Astrocyte (in vitro differentiated cells and primary cell): ENCODE data around the gene PTCH1. TPM values are rescaled to one million over a fixed set of nuclear protein-coding genes. Genes with fewer than 3 reads are reported as not detected.

Experiments used
- DNase-seq: peaks from one replicate; pipeline ENCODE4 v3.0.0-alpha.2; 2010; ENCODE audit warnings: low read depth
- FAIRE-seq: peaks from 2 replicates; lab custom pipeline; 2011; peaks lifted over from hg19 to GRCh38; lab: Jason Lieb, UNC
- H2AFZ ChIP-seq: 2 replicates; pipeline ENCODE4 v1.6.0; 2012; ENCODE audit warnings: low read depth, low read length, inconsistent platforms
- H3K27ac ChIP-seq: 2 replicates; pipeline ENCODE4 v1.5.1; 2011; ENCODE audit warnings: low read depth, low read length, inconsistent platforms
- H3K27me3 ChIP-seq: 2 replicates; pipeline ENCODE4 v1.6.0; 2011; ENCODE audit warnings: low read length, inconsistent platforms; ENCODE audit not compliant: insufficient read depth
- H3K36me3 ChIP-seq: 2 replicates; pipeline ENCODE4 v1.5.1; 2011; ENCODE audit warnings: low read length, inconsistent platforms; ENCODE audit not compliant: insufficient read depth
- H3K4me1 ChIP-seq: 2 replicates; pipeline ENCODE4 v1.5.1; 2011; ENCODE audit warnings: low read length, inconsistent platforms; ENCODE audit not compliant: insufficient read depth
- H3K4me2 ChIP-seq: 2 replicates; pipeline ENCODE4 v1.6.0; 2012; ENCODE audit warnings: low read length, inconsistent platforms
- H3K4me3 ChIP-seq: 2 replicates; pipeline ENCODE4 v1.5.1; 2011; ENCODE audit warnings: low read depth, mild to moderate bottlenecking, low read length, inconsistent platforms; ENCODE audit not compliant: insufficient read depth
- H3K79me2 ChIP-seq: 2 replicates; pipeline ENCODE4 v1.6.0; 2012; ENCODE audit warnings: mild to moderate bottlenecking, low read length, inconsistent platforms; ENCODE audit not compliant: insufficient read depth
- H3K9ac ChIP-seq: 2 replicates; pipeline ENCODE4 v1.6.0; 2012; ENCODE audit warnings: mild to moderate bottlenecking, low read length, inconsistent platforms
- H3K9me3 ChIP-seq: 2 replicates; pipeline ENCODE4 v1.5.1; 2012; ENCODE audit warnings: low read depth, mild to moderate bottlenecking, low read length, inconsistent platforms; ENCODE audit not compliant: insufficient read depth
- H4K20me1 ChIP-seq: 2 replicates; pipeline ENCODE4 v1.6.0; 2012; ENCODE audit warnings: low read length, inconsistent platforms; ENCODE audit not compliant: insufficient read depth
- H3K27ac Mint-ChIP-seq: one replicate; pipeline ENCODE4 v1.8.0; 2021; ENCODE audit warnings: mild to moderate bottlenecking, mixed read lengths; ENCODE audit not compliant: unreplicated experiment
- H3K27me3 Mint-ChIP-seq: one replicate; pipeline ENCODE4 v1.8.0; 2021; ENCODE audit warnings: low read depth, mixed read lengths; ENCODE audit not compliant: unreplicated experiment
- H3K36me3 Mint-ChIP-seq: one replicate; pipeline ENCODE4 v1.8.0; 2021; ENCODE audit warnings: low read depth, mixed read lengths; ENCODE audit not compliant: unreplicated experiment
- H3K4me1 Mint-ChIP-seq: one replicate; pipeline ENCODE4 v1.8.0; 2021; ENCODE audit warnings: low read depth, mixed read lengths; ENCODE audit not compliant: unreplicated experiment
- H3K4me3 Mint-ChIP-seq: one replicate; pipeline ENCODE4 v1.8.0; 2021; ENCODE audit warnings: mild to moderate bottlenecking, moderate library complexity, mixed read lengths; ENCODE audit not compliant: unreplicated experiment
- H3K9me3 Mint-ChIP-seq: one replicate; pipeline ENCODE4 v1.8.0; 2021; ENCODE audit warnings: mild to moderate bottlenecking, mixed read lengths; ENCODE audit not compliant: unreplicated experiment
- CTCF ChIP-seq: IDR thresholded peaks from 2 replicates; pipeline ENCODE4 v1.5.1; 2011; ENCODE audit warnings: low read depth, mild to moderate bottlenecking, inconsistent platforms, low read length, moderate library complexity; ENCODE audit not compliant: insufficient read depth
- EZH2 ChIP-seq: IDR thresholded peaks from 2 replicates; pipeline ENCODE4 v1.6.1; 2012; ENCODE audit warnings: mild to moderate bottlenecking, low read length, inconsistent platforms; ENCODE audit not compliant: insufficient read depth
- total RNA-seq: library from RNA; stranded (reverse); gene quantifications from 2 replicates; pipeline ENCODE4 v1.2.1, GENCODE V29; 2021

The PTCH1 gene
- total RNA-seq, 1 donor from 2014 or later = 21.3 TPM

DNA sequence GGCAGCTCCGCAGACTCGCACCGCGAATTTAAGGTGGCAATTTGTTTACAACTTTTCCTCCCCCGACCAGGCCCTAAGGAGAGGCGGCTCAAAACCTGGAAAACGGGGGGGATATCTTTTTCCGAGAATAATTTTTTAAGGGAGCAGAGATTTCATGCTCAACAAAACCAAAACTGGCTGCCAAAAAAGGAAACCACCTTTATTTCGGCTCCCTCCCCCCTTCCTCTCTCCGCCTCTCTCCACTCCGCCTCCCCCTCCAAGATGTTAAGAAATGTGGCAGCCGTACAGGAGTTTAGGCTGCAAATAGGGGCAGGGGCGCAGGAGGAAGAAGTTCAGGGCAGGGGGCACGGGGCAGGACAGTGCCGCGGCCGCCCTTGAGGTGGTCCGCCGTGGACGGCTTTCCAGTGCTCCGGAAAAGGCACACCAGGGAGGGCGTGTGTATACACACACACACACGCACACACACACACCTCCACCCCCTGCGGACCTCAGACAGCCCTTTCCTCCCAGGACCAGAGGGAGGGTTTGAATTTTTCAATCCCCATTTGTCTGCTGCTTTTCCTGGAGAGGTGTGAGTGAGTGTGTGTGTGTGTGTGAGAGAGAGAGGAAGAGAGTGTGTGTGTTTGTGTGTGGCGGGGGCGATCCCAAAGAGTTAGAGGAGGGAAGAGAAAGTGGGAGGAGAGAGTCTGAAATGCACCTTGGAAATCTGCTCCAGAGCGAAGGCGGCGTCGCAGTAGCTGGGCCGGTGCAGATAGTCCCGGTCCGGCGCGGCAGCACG, 9.1 kb downstream of the PTCH1 start:
- FAIRE-seq (no peak), DNase-seq (peak; percentile 74)
- H3K27ac Mint-ChIP-seq = peak overlapping the region; percentile 79
- Histone ChIP-seq H2AFZ (peak overlapping the region; percentile 91), H3K79me2 (peaks cover 5% of the 10 kb centered on the region), H3K36me3 (no peaks in the 10 kb centered on the region), H4K20me1 (peaks cover 17% of the 10 kb centered on the region), H3K4me3 (peak overlapping the region; percentile 85), H3K9ac (peak overlapping the region; percentile 83), H3K4me1 (peaks cover 24% of the 10 kb centered on the region), H3K4me2 (peak overlapping the region; percentile 100), H3K27ac (peak overlapping the region; percentile 76), H3K9me3 (no peaks in the 10 kb centered on the region), H3K27me3 (no peaks in the 10 kb centered on the region)
- peaks cover 13% of the 10 kb centered on the region for H3K4me1 Mint-ChIP-seq
- TF ChIP-seq EZH2 = no peak
- no peak for TF ChIP-seq CTCF
- H3K36me3 Mint-ChIP-seq = no peaks in the 10 kb centered on the region
- H3K4me3 Mint-ChIP-seq = peak overlapping the region; percentile 94
- H3K27me3 Mint-ChIP-seq = no peaks in the 10 kb centered on the region
- no peaks in the 10 kb centered on the region for H3K9me3 Mint-ChIP-seq

DNA sequence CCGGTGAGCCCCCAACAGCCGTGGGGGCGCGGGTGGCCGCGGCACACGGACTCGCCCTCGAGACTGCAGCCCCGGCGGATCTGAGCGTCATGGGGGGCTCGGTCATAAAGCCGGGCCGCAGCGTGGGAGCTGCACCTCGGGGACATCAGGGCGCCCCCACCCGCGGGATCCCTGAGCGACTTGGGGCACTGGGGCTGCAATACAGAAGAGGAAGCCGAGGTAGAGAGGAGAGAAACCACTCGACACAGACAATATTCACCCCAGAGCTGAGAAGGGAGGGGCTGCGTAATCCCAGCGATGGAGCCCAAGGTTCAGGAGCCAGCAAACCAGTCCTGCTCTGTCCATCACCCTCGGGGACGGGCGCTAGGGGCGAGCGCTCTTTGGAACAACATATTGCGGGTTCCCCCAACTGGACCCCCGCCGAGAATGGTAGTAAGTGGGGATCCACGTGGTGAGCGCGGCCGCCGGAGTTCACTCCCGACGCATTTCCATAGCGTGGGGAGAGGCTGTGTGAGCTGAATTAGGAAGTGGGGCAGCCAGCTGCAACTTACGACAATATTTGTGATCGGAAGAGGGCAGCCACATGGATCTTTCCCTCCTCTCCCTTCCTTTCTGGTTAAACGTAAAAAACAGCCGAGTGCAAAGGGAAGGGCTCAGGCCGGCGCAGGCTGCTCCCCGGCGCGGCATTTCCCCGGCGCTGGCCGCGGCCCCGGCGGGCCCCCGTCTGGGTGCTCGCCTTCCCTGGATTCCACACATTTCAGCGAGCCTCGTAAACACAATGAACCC, 9.9 kb downstream of the PTCH1 start:
- Histone ChIP-seq H3K36me3 (no peaks in the 10 kb centered on the region), H3K9ac (peak overlapping the region; percentile 83), H3K4me3 (peak overlapping the region; percentile 85), H3K4me1 (peaks cover 18% of the 10 kb centered on the region), H3K4me2 (peak overlapping the region; percentile 100), H2AFZ (peak overlapping the region; percentile 91), H4K20me1 (peaks cover 17% of the 10 kb centered on the region), H3K27me3 (no peaks in the 10 kb centered on the region), H3K9me3 (no peaks in the 10 kb centered on the region), H3K27ac (peak overlapping the region; percentile 76), H3K79me2 (peaks cover 10% of the 10 kb centered on the region)
- Mint-ChIP-seq H3K36me3 (no peaks in the 10 kb centered on the region), H3K4me1 (peaks cover 11% of the 10 kb centered on the region), H3K4me3 (peak overlapping the region; percentile 94), H3K27me3 (no peaks in the 10 kb centered on the region), H3K27ac (peak overlapping the region; percentile 79), H3K9me3 (no peaks in the 10 kb centered on the region)
- DNase-seq (peak; percentile 70), FAIRE-seq (no peak)
- TF ChIP-seq CTCF (no peak), EZH2 (no peak)
